Mesenchymal stem cell (in vitro differentiated cells and primary cell): ENCODE measurements around the gene LUM. TPM values are rescaled to one million over a fixed set of nuclear protein-coding genes. Genes with fewer than 3 reads are reported as not detected.

Experiments used
- DNase-seq: peaks from one replicate; pipeline ENCODE4 v3.0.0-alpha.2; 2013
- H2AFZ ChIP-seq: one replicate; pipeline ENCODE4 v1.6.1; 2013; ENCODE audit warnings: low read depth, mild to moderate bottlenecking, control low read depth, inconsistent platforms, low read length, moderate library complexity
- H2AK5ac ChIP-seq: 2 replicates; pipeline ENCODE4 v1.6.1; 2013; ENCODE audit warnings: low read length, moderate library complexity, mild to moderate bottlenecking, inconsistent platforms; ENCODE audit not compliant: severe bottlenecking
- H2BK120ac ChIP-seq: one replicate; pipeline ENCODE4 v1.6.1; 2013; ENCODE audit warnings: low read depth, mild to moderate bottlenecking, inconsistent platforms, low read length, moderate library complexity
- H2BK12ac ChIP-seq, 2 experiments: one replicate each; pipeline ENCODE4 v1.6.1; 2013; ENCODE audit warnings: inconsistent platforms in 2 of 2, low read length in 2 of 2, mild to moderate bottlenecking in 2 of 2, moderate library complexity in 2 of 2, control low read depth in 1 of 2
- H2BK15ac ChIP-seq: one replicate; pipeline ENCODE4 v1.6.1; 2013; ENCODE audit warnings: mild to moderate bottlenecking, low read depth, inconsistent platforms; ENCODE audit not compliant: poor library complexity, severe bottlenecking
- H2BK5ac ChIP-seq: 2 replicates; pipeline ENCODE4 v1.6.1; 2013; ENCODE audit warnings: low read depth, mild to moderate bottlenecking, low read length, control low read depth, inconsistent platforms; ENCODE audit not compliant: poor library complexity, severe bottlenecking
- H3K14ac ChIP-seq, 2 experiments: one replicate each; pipeline ENCODE4 v1.6.1; 2013; ENCODE audit warnings: inconsistent platforms in 2 of 2, low read length in 2 of 2, control low read depth in 1 of 2, mild to moderate bottlenecking in 1 of 2, moderate library complexity in 1 of 2
- H3K18ac ChIP-seq, 2 experiments: one replicate each; pipeline ENCODE4 v1.6.1; 2013; ENCODE audit warnings: inconsistent platforms in 2 of 2, low read length in 2 of 2, control low read depth in 1 of 2, low read depth in 1 of 2, mild to moderate bottlenecking in 1 of 2
- H3K23ac ChIP-seq, 2 experiments: one replicate each; pipeline ENCODE4 v1.6.1; 2013; ENCODE audit warnings: inconsistent platforms in 2 of 2, low read length in 2 of 2, mild to moderate bottlenecking in 2 of 2, moderate library complexity in 2 of 2, control low read depth in 1 of 2
- H3K27ac ChIP-seq: 2 replicates; pipeline ENCODE4 v1.5.1; 2013; ENCODE audit warnings: mild to moderate bottlenecking, moderate library complexity, low read length, control low read depth, inconsistent platforms; ENCODE audit not compliant: poor library complexity, severe bottlenecking
- H3K27me3 ChIP-seq, 2 experiments: 2 replicates each; pipeline versions ENCODE4 v1.6.1 to v1.7.0; 2013; ENCODE audit warnings: low read length in 2 of 2, mild to moderate bottlenecking in 2 of 2, moderate library complexity in 2 of 2, control low read depth in 1 of 2, inconsistent platforms in 1 of 2; ENCODE audit not compliant: control insufficient read depth in 1 of 2, insufficient read depth in 1 of 2
- H3K36me3 ChIP-seq, 2 experiments: 2 replicates each; pipeline versions ENCODE4 v1.6.1 to v1.7.0; 2013; ENCODE audit warnings: low read length in 2 of 2, control low read depth in 1 of 2, inconsistent platforms in 1 of 2, low read depth in 1 of 2, mild to moderate bottlenecking in 1 of 2; ENCODE audit not compliant: insufficient read depth in 2 of 2, control insufficient read depth in 1 of 2
- H3K4ac ChIP-seq, 2 experiments: one replicate each; pipeline ENCODE4 v1.6.1; 2013; ENCODE audit warnings: inconsistent platforms in 2 of 2, low read length in 2 of 2, mild to moderate bottlenecking in 2 of 2, moderate library complexity in 2 of 2, control low read depth in 1 of 2, low read depth in 1 of 2
- H3K4me1 ChIP-seq: 2 replicates; pipeline ENCODE4 v1.6.1; 2013; ENCODE audit warnings: low read depth, low read length, control low read depth; ENCODE audit not compliant: control insufficient read depth, insufficient read depth
- H3K4me2 ChIP-seq: 2 replicates; pipeline ENCODE4 v1.6.1; 2013; ENCODE audit warnings: low read length, mild to moderate bottlenecking, inconsistent platforms; ENCODE audit not compliant: poor library complexity, severe bottlenecking
- H3K4me3 ChIP-seq, 2 experiments: 2 replicates each; pipeline versions ENCODE4 v1.5.1 to v1.7.0; 2013; ENCODE audit warnings: low read length in 2 of 2, mild to moderate bottlenecking in 2 of 2, control low read depth in 1 of 2, low read depth in 1 of 2; ENCODE audit not compliant: insufficient read depth in 1 of 2
- H3K79me1 ChIP-seq: replicated peaks from 2 replicates; pipeline ENCODE4 v1.6.1; 2013; ENCODE audit warnings: mild to moderate bottlenecking, control low read depth, low read length, inconsistent platforms; ENCODE audit not compliant: poor library complexity, severe bottlenecking
- H3K9ac ChIP-seq: 2 replicates; pipeline ENCODE4 v1.7.0; 2013; ENCODE audit warnings: mild to moderate bottlenecking, low read length, moderate library complexity
- H3K9me3 ChIP-seq: 2 replicates; pipeline ENCODE4 v1.7.0; 2013; ENCODE audit warnings: mild to moderate bottlenecking, low read length; ENCODE audit not compliant: control insufficient read depth
- H4K8ac ChIP-seq: one replicate; pipeline ENCODE4 v1.6.1; 2013; ENCODE audit warnings: inconsistent platforms, mild to moderate bottlenecking, low read length, moderate library complexity
- H4K91ac ChIP-seq: one replicate; pipeline ENCODE4 v1.6.1; 2013; ENCODE audit warnings: mild to moderate bottlenecking, low read length, inconsistent platforms
- WGBS: methylation state at CpG from one replicate; pipeline ENCODE4 v1.1.7; 2013; ENCODE audit warnings: mixed read lengths; 5-methylcytosine and 5-hydroxymethylcytosine counted together
- polyA plus RNA-seq, 2 experiments: library from polyadenylated mRNA; stranded (reverse); fragments of 200-250 nt; gene quantifications; one replicate each; pipeline ENCODE4 v1.2.3, GENCODE V29; 2013

LUM gene
- polyA plus RNA-seq (2013, experiment 1 of 2) = 1,035 TPM
- polyA plus RNA-seq (2013, experiment 2 of 2) = 1,084 TPM

- no peak within 1 kb of the TSS for H3K18ac ChIP-seq
These were observed at the start of gene LUM for GRCh38 chr12:91111366-91112325. TSS of gene LUM (minus strand) at chr12:91111494. CDS start at chr12:91108979, 2,515 bp downstream.

DNA sequence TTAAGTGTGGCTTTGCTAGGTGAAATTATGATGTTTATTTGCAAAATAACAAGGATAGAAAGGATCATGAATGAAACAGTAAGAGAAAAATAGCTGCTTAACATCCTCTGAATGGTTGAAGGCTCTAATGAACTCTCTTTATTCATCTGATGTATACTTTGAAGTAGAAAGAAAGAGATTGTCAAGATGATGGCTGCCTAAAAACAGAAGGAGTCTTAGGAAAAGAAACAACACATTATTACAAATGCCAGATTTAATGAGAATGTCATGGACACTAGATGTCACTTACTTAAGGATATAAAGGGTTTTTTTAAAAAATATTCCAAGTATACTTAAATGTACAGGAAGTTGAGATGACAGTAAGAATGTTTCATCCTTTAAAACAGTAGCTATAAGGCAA is 49.7 kb upstream of the LUM start:
- H3K9ac ChIP-seq = no peak overlapping the region
- H2BK12ac ChIP-seq = no peak overlapping the region
- H3K27me3 ChIP-seq = no peaks in the 10 kb centered on the region
- H2BK120ac ChIP-seq = no peak overlapping the region
- H3K4me2 ChIP-seq = no peak overlapping the region
- no peaks in the 10 kb centered on the region for H3K4me1 ChIP-seq
- no peak overlapping the region for H3K14ac ChIP-seq
- H3K4ac ChIP-seq = no peak overlapping the region
- no peak overlapping the region for H3K27ac ChIP-seq
- H3K23ac ChIP-seq = no peak overlapping the region
- no peak overlapping the region for H3K18ac ChIP-seq
- peaks cover 0 to 96% of the 10 kb centered on the region in 2 experiments for H3K36me3 ChIP-seq
- no peak overlapping the region for H2AK5ac ChIP-seq
- no peak for DNase-seq
- no peak overlapping the region for H4K91ac ChIP-seq
- peaks cover 11% of the 10 kb centered on the region for H3K9me3 ChIP-seq
- no peak overlapping the region for H2BK5ac ChIP-seq
- no peak overlapping the region for H2BK15ac ChIP-seq
- H3K4me3 ChIP-seq = no peak overlapping the region
- H3K79me1 ChIP-seq = no peaks in the 10 kb centered on the region
- H2AFZ ChIP-seq = no peak overlapping the region
- H4K8ac ChIP-seq = no peak overlapping the region

More at GRCh38 chr12:91111366-91112325, at the start of gene LUM:
- no peak within 1 kb of the TSS for H3K4ac ChIP-seq
- no peaks in the 10 kb centered on the region for H3K9me3 ChIP-seq
- no peak within 1 kb of the TSS for H2BK5ac ChIP-seq
- no peak within 1 kb of the TSS for H3K23ac ChIP-seq
- peak within 1 kb of the TSS; percentile 2 for H3K27ac ChIP-seq
- H2BK15ac ChIP-seq = no peak within 1 kb of the TSS
- no peaks in the 10 kb centered on the region for H3K4me1 ChIP-seq
- peak within 1 kb of the TSS; percentile 94 for H3K9ac ChIP-seq
- H2BK120ac ChIP-seq = no peak within 1 kb of the TSS
- H3K4me2 ChIP-seq = peak within 1 kb of the TSS; percentile 12
- H4K91ac ChIP-seq = no peak within 1 kb of the TSS
- DNase-seq = peak; percentile 91
- no peak within 1 kb of the TSS for H3K14ac ChIP-seq
- H4K8ac ChIP-seq = no peak within 1 kb of the TSS
- no peak within 1 kb of the TSS for H2BK12ac ChIP-seq
- peak within 1 kb of the TSS in 1 of 2 experiments; percentile 77 for H3K4me3 ChIP-seq
- H3K36me3 ChIP-seq = no peaks in the 10 kb centered on the region
- H3K79me1 ChIP-seq = no peaks in the 10 kb centered on the region
- H3K27me3 ChIP-seq = no peaks in the 10 kb centered on the region
- no peak within 1 kb of the TSS for H2AK5ac ChIP-seq
- no peak within 1 kb of the TSS for H2AFZ ChIP-seq
- 1% methylated on average over 3 of the region's 7 CpGs for WGBS

DNA sequence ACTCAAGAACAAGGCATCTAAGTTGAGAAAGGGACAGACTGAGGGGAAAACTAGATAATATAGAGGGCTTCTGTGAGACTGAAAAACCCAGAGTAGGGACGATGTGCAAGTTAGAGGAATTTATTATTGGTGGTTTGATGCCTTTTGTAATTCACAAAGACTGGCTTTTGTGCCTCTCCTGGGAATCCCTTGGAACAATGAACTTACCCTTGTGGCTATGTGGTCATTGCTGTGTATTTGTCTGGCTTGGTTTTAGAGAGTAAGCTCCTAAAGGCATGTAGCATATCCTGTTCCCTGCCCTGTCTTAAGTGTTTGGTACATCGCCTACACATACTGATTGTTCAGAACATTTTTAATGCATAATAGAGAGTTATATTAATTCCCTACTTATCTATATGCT is 44.7 kb upstream of the LUM start:
- Histone ChIP-seq H2BK12ac (no peak overlapping the region), H4K8ac (no peak overlapping the region), H3K23ac (no peak overlapping the region), H3K4me2 (no peak overlapping the region), H3K27me3 (no peaks in the 10 kb centered on the region), H2BK5ac (no peak overlapping the region), H3K27ac (no peak overlapping the region), H3K9ac (peak overlapping the region; percentile 31), H3K4ac (no peak overlapping the region), H3K36me3 (peaks cover 0 to 99% of the 10 kb centered on the region in 2 experiments), H2AFZ (no peak overlapping the region), H4K91ac (no peak overlapping the region), H3K14ac (no peak overlapping the region), H3K4me1 (no peaks in the 10 kb centered on the region), H3K4me3 (no peak overlapping the region), H2AK5ac (no peak overlapping the region), H3K79me1 (no peaks in the 10 kb centered on the region), H2BK120ac (no peak overlapping the region), H3K18ac (no peak overlapping the region), H3K9me3 (no peaks in the 10 kb centered on the region), H2BK15ac (no peak overlapping the region)
- WGBS = 50% methylated on average over 1 of the region's 2 CpGs
- no peak for DNase-seq

DNA sequence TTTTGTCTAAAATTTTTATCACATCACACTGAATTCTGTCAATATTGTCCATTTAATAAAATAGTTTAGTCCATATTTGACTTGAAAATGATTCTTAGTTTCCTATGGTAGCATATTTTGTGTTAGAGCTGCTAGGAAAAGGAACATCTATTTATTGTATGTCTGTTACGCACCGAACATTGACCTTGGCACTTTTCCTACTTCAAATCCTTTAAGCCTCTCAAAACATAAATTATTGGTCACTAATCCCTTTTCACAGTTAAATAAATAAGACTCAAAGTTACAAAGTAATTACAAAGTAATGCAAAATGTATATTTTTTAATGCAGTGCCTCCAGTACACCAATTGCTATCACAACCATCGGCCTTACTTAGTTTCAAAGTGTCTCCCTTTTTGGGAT is 42.8 kb upstream of the LUM start:
- Histone ChIP-seq H3K18ac (no peak overlapping the region), H3K9ac (no peak overlapping the region), H3K79me1 (no peaks in the 10 kb centered on the region), H3K27me3 (no peaks in the 10 kb centered on the region), H3K14ac (no peak overlapping the region), H2BK12ac (no peak overlapping the region), H3K4ac (no peak overlapping the region), H3K36me3 (peaks cover 0 to 99% of the 10 kb centered on the region in 2 experiments), H3K4me3 (no peak overlapping the region), H2BK5ac (no peak overlapping the region), H4K91ac (no peak overlapping the region), H2BK120ac (no peak overlapping the region), H2BK15ac (no peak overlapping the region), H3K4me2 (no peak overlapping the region), H3K9me3 (no peaks in the 10 kb centered on the region), H3K27ac (no peak overlapping the region), H2AK5ac (no peak overlapping the region), H4K8ac (no peak overlapping the region), H2AFZ (no peak overlapping the region), H3K4me1 (no peaks in the 10 kb centered on the region), H3K23ac (no peak overlapping the region)
- DNase-seq = no peak
- WGBS = no CpG with 5 or more reads among the region's 3 CpGs
